ENCODE data around the gene DCAF7. TPM values are rescaled to one million over a fixed set of nuclear protein-coding genes. Genes with fewer than 3 reads are reported as not detected.

The DCAF7 gene
- total RNA-seq, 1 donor from 2014 or later = 115 TPM

DNA sequence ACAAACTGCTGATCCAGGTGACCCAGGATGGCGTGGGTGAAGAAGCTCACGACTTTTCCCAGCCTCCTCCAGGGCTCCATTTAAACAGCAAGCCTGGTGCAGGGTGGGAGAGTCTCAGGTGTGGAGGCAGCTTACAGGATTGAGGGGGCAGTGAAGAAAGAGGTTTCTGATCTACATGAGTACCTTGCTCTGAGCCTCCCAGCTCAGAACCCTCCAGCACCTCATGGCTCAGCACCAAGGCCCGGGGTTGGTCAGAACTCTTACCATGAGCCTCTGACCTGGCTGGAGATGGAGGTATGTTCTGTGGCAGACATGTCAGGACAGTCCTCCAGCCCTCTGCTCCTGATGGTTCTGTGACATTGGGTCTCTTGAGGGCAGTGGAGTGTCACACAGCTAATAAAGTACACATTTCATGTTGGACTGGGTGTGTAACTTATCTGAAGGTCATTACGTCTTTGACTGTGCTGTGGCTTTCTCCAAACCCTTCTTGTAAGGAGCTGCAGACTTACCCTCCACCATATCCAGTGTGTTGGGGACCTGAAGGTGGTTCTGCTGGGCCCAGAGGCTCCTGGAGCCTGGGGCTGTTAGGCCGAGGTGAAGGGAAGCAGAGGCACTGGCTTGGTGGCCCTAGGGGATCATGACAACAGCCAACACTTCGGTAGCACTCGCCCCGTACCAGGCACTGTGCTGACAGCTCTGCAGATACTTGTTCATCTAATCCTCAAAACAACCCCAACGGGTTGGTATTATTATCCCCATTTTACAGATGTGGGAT lies 3.8 kb upstream of the DCAF7 start:
- H3K27ac Mint-ChIP-seq = no peak overlapping the region
- DNase-seq = no peak
- H3K4me3 Mint-ChIP-seq = no peak overlapping the region
- peaks cover 10% of the 10 kb centered on the region for H3K4me1 Mint-ChIP-seq
- H3K9me3 Mint-ChIP-seq = no peaks in the 10 kb centered on the region
- intact Hi-C loops (cut with micrococcal nuclease) = no loop called here
- no peaks in the 10 kb centered on the region for H3K27me3 Mint-ChIP-seq
- peaks cover 3% of the 10 kb centered on the region for H3K36me3 Mint-ChIP-seq (ENCODE audit: low read depth)

GRCh38 chr17:63547083-63547523 lies 3.2 kb upstream of the DCAF7 start:
- no peak for DNase-seq
- Mint-ChIP-seq H3K9me3 (no peaks in the 10 kb centered on the region), H3K4me3 (no peak overlapping the region), H3K27me3 (no peaks in the 10 kb centered on the region), H3K4me1 (peaks cover 14% of the 10 kb centered on the region), H3K36me3 (ENCODE audit: low read depth) (peaks cover 5% of the 10 kb centered on the region), H3K27ac (no peak overlapping the region)
- intact Hi-C loops (cut with micrococcal nuclease) = no loop called here

DNA sequence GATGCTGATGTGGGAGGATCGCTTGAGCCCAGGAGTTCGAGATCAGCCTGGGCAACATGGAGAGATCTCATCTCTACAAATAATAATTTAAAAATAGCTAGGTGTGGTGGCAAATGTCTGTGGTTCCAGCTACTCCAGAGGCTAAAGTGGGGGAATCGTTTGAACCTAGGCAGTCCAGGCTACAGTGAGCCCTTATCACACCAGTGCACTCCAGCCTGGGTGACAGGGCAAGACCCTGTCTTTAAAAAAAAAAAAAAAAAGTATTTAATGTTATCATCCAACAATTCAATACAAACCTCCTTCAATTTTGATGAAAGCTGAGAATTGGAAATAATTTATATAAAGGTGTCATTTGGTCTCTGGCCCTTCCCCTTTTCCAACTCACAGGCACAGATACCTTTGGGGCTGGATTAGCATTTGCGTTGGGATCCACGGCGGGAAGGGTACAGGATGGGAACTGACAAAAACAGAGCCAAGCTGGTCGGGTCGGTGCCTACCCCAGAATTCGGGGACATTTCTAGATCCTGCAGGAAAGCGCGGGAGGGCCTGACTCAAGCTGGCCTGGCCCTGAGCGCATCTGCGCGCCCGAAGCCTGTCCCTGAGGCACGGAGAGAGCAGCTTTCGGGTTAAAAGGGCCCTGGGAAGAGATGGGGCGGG lies 860 bp upstream of the DCAF7 start:
- Mint-ChIP-seq H3K4me3 (peak overlapping the region; percentile 87), H3K27me3 (no peaks in the 10 kb centered on the region), H3K9me3 (no peaks in the 10 kb centered on the region), H3K4me1 (peaks cover 29% of the 10 kb centered on the region), H3K36me3 (ENCODE audit: low read depth) (peaks cover 18% of the 10 kb centered on the region), H3K27ac (peak overlapping the region; percentile 93)
- intact Hi-C loops (cut with micrococcal nuclease) = no loop called here
- DNase-seq = no peak

DNA sequence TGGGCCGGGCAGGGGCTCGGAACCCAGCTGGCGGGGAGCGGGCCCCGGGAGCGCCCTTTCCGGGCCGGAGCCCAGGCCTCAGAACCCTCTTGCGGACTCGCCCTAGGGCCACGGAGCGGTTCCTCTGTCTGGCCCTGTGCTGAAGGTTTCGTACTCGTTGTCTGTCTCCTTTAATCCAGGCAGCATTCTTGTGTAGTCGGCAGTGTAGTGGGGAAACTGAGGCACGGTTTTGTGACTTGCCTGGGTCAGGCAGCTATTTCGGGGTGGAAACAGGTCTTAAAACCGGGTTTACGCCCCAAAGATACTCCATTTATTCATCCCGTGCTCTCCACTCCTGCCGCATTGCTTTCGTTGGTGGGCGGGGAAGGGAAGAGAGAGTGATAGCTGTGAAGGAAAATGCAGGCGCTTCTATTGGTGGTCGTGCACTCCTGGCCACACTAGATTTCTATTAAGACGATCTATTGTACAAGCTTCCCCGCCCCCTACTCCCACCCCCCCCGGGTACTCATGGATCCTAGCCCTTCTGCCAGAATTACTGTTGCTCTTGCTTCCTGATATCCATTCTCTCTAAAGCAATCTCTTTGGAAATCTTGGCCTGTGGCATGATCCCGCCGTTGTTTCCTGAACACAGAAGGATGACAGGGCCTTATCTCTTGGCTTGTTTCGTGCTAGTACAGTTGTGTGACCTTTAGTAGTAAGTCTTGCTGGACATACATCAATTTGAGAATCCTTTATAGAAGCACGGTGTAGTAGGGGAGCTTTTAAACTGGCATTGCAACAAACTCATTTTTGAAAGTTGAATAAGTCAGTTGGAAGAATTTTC lies 751 bp downstream of the DCAF7 start:
- Mint-ChIP-seq H3K4me3 (peak overlapping the region; percentile 87), H3K36me3 (ENCODE audit: low read depth) (peaks cover 29% of the 10 kb centered on the region), H3K27ac (peak overlapping the region; percentile 93), H3K4me1 (peaks cover 40% of the 10 kb centered on the region), H3K27me3 (no peaks in the 10 kb centered on the region), H3K9me3 (no peaks in the 10 kb centered on the region)
- intact Hi-C loops (cut with micrococcal nuclease) = loop anchor here (1.0 to 5.0 kb wide), 8 partner anchors 28 to 291 kb away; partner anchors contain the start of genes CYB561, FTSJ3, KCNH6 and MAP3K3
- no peak for DNase-seq

- Mint-ChIP-seq H3K4me1 (peaks cover 45% of the 10 kb centered on the region), H3K9me3 (no peaks in the 10 kb centered on the region), H3K27me3 (no peaks in the 10 kb centered on the region), H3K36me3 (ENCODE audit: low read depth) (peaks cover 37% of the 10 kb centered on the region), H3K27ac (no peak overlapping the region), H3K4me3 (peak overlapping the region; percentile 87)
- intact Hi-C loops (cut with micrococcal nuclease) = loop anchor here (5.0 kb wide), 3 partner anchors 105 to 290 kb away; partner anchors contain the start of genes CYB561, FTSJ3, PSMC5 and SMARCD2
- no peak for DNase-seq
Measured at GRCh38 chr17:63552211-63552610, 1.9 kb downstream of the DCAF7 start.

GRCh38 chr17:63555500-63556156 lies 5.4 kb downstream of the DCAF7 start:
- H3K4me3 Mint-ChIP-seq = no peak overlapping the region
- intact Hi-C loops (cut with micrococcal nuclease) = no loop called here
- H3K4me1 Mint-ChIP-seq = peaks cover 46% of the 10 kb centered on the region
- no peak overlapping the region for H3K27ac Mint-ChIP-seq
- no peak for DNase-seq
- H3K9me3 Mint-ChIP-seq = no peaks in the 10 kb centered on the region
- no peaks in the 10 kb centered on the region for H3K27me3 Mint-ChIP-seq
- H3K36me3 Mint-ChIP-seq (ENCODE audit: low read depth) = peaks cover 41% of the 10 kb centered on the region

DNA sequence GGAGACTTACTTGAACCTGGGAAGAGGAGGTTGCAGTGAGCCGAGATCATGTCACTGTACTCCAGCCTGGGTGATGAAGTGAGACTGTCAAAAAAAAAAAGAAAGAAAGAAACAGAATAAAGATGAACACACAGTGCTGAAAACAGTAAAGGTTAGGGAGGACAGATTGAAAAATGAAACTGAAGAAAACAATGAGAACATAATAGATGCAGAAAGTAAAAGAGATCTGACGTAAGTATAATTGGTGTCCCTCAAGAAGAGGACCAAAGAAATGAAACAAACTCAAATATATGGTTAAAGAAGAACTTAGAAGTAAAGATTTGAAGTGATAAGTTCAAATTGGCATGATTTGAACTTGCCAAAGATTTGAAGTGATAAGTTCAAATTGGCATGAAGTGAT lies 7.1 kb downstream of the DCAF7 start:
- H3K27ac Mint-ChIP-seq = peak overlapping the region; percentile 10
- H3K9me3 Mint-ChIP-seq = no peaks in the 10 kb centered on the region
- intact Hi-C loops (cut with micrococcal nuclease) = no loop called here
- H3K4me3 Mint-ChIP-seq = no peak overlapping the region
- no peaks in the 10 kb centered on the region for H3K27me3 Mint-ChIP-seq
- DNase-seq = no peak
- H3K4me1 Mint-ChIP-seq = peaks cover 40% of the 10 kb centered on the region
- peaks cover 37% of the 10 kb centered on the region for H3K36me3 Mint-ChIP-seq (ENCODE audit: low read depth)

DNA sequence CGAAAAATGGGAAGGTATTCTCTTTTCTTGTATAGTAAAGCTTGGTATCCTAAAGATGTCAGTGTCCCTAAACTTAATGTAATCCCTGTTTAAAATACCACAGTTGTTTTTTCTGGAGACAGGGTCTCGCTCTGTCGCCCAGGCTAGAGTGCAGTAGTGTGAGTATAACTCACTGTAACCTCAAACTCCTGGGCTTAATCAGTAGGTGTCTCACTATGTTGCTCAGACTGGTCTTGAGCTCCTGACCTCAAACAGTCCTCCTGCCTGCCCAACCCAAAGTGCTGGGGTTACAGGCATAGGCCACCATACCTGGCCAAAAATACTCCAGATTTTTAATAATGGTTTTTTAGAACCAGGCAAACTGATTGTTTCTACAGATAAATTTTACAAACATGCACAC lies 8.2 kb downstream of the DCAF7 start:
- Mint-ChIP-seq H3K9me3 (no peaks in the 10 kb centered on the region), H3K36me3 (ENCODE audit: low read depth) (peaks cover 36% of the 10 kb centered on the region), H3K27ac (no peak overlapping the region), H3K4me1 (peaks cover 36% of the 10 kb centered on the region), H3K4me3 (no peak overlapping the region), H3K27me3 (no peaks in the 10 kb centered on the region)
- intact Hi-C loops (cut with micrococcal nuclease) = no loop called here
- no peak for DNase-seq

DNA sequence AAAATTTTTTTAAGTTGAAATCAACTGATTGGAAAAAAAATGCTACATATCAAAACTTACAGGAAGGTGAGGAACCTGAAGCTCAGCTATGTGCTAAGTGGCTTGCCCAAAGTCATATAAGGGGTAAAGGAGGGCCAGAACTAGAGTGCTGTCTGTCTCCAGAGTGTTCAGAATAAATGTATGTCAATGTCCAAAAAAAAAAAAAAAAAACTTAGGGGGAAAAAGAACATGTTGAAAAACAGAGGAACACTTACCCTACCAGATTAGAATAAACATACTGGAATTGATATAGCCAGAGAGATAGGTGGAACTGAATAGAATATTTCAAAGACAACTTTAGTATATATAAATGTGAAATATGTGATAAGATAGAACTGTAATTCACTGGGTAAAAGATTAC lies 11.5 kb downstream of the DCAF7 start:
- peaks cover 14% of the 10 kb centered on the region for H3K36me3 Mint-ChIP-seq (ENCODE audit: low read depth)
- peaks cover 22% of the 10 kb centered on the region for H3K4me1 Mint-ChIP-seq
- no peaks in the 10 kb centered on the region for H3K27me3 Mint-ChIP-seq
- no peak for DNase-seq
- no peak overlapping the region for H3K4me3 Mint-ChIP-seq
- intact Hi-C loops (cut with micrococcal nuclease) = no loop called here
- no peak overlapping the region for H3K27ac Mint-ChIP-seq
- H3K9me3 Mint-ChIP-seq = no peaks in the 10 kb centered on the region

GRCh38 chr17:63563339-63563738 lies 13.1 kb downstream of the DCAF7 start:
- intact Hi-C loops (cut with micrococcal nuclease) = no loop called here
- DNase-seq = no peak
- no peak overlapping the region for H3K4me3 Mint-ChIP-seq
- peaks cover 3% of the 10 kb centered on the region for H3K36me3 Mint-ChIP-seq (ENCODE audit: low read depth)
- H3K27me3 Mint-ChIP-seq = no peaks in the 10 kb centered on the region
- peaks cover 17% of the 10 kb centered on the region for H3K4me1 Mint-ChIP-seq
- H3K27ac Mint-ChIP-seq = no peak overlapping the region
- H3K9me3 Mint-ChIP-seq = no peaks in the 10 kb centered on the region

- Mint-ChIP-seq H3K27me3 (no peaks in the 10 kb centered on the region), H3K36me3 (ENCODE audit: low read depth) (peaks cover 7% of the 10 kb centered on the region), H3K4me1 (peaks cover 17% of the 10 kb centered on the region), H3K9me3 (no peaks in the 10 kb centered on the region), H3K27ac (no peak overlapping the region), H3K4me3 (no peak overlapping the region)
- intact Hi-C loops (cut with micrococcal nuclease) = no loop called here
- DNase-seq = no peak
Measured at GRCh38 chr17:63564562-63564961, 14.3 kb downstream of the DCAF7 start.

DNA sequence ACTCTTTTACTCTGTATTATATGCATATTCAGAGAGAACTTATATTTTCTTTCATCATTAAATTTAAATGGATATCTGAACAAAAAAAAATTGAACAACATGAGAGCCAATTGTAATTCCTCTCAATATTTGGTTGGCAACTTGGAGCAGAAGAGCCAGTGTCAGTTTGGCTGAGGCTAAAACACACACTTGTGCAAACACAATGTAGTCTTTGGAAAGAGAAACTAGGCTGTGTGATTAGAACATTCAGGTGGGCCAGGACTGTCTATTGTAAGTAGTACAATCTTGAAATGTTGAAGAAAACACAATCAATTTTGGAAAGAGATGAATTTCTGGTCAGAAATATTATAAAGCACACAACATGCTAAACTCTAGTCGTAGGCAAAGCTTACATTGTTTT lies 17.0 kb downstream of the DCAF7 start:
- Mint-ChIP-seq H3K9me3 (no peaks in the 10 kb centered on the region), H3K4me3 (no peak overlapping the region), H3K27me3 (no peaks in the 10 kb centered on the region), H3K36me3 (ENCODE audit: low read depth) (peaks cover 10% of the 10 kb centered on the region), H3K4me1 (peaks cover 18% of the 10 kb centered on the region), H3K27ac (no peak overlapping the region)
- DNase-seq = no peak
- intact Hi-C loops (cut with micrococcal nuclease) = no loop called here

DNA sequence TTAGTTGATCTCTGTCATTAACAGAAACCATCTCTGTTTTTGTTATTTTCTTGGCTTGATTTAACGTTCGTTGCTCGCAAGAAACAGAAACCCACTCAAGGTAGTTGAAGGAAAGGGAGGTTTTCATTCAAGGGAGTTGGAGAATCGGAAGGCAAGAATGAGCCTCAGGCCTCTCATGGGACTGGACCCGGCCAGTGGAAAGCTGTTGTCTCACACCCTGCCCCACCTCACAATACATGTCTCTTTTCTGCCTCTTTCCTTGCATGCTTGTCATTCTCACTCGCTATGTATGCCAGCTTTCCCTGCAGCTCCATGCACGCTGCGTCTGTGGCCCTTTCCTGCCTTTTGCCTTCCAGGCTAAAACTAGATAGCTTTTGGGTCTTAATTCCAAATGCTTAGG lies 18.3 kb downstream of the DCAF7 start:
- no peak for DNase-seq
- Mint-ChIP-seq H3K36me3 (ENCODE audit: low read depth) (peaks cover 7% of the 10 kb centered on the region), H3K9me3 (no peaks in the 10 kb centered on the region), H3K27ac (no peak overlapping the region), H3K4me1 (peaks cover 16% of the 10 kb centered on the region), H3K27me3 (no peaks in the 10 kb centered on the region), H3K4me3 (no peak overlapping the region)
- intact Hi-C loops (cut with micrococcal nuclease) = no loop called here

Measured in activated CD4-positive, alpha-beta T cell treated with anti-CD3 and anti-CD28 coated beads, Interleukin-2, amount 10 ng/mL, durations not matched to agents 24 days and 14 days (primary cell).